DMS153 (cell line): ENCODE data around the gene ADIPOR1.

Experiments
- DNase-seq: peaks from one replicate; lab custom pipeline; 2025; lab: John Stamatoyannopoulos, UW

Gene ADIPOR1

DNA sequence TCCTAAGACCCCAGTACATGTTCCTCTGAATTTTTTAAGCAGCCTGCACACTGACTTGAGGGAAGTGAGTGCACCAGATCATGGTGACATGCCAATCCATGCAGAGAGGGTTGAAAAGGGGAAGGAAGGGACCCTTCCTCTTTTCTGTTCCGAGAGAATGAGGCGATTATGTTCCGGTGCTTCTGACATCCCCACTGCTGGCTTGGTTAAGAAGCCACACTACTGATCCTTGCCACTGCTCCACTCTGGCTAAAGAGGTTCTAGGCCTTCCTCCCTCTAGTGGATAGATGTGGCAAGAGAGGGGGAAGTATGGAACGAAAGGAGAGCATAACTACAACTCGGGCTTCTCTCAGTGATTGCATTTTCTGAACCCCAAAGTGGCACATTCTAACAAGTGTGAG, 10.8 kb upstream of the ADIPOR1 start:
- peak; percentile 66 for DNase-seq

GRCh38 chr1:202968351-202968750, 10.2 kb upstream of the ADIPOR1 start:
- DNase-seq: no peak

DNA sequence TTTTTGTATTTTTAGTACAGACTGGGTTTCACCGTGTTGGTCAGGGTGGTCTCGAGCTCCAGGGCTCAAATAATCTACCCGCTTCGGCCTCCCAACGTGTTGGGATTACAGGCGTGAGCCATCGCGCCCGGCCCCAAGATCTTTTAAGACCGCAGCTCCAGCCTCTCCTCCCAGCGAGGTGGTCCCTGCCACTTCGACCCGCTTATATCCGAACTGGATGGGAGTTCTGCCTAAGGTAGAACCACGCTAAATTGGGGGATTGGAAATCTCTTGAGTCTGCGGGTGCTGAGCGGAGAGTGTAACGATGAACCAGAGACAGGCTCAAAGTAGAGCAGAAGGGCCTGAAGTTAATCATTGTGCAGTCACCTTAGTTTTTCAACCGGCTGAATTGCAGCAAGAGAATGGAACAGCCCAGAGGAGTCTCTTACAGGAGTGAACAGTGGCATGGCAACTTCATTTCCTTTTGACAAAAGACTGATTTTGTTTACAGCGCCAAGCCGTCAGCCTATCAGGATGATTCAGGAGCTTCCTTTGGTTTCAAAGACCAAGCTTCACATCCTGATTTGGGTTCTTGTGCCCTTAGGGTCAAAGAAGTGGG, 9.7 kb upstream of the ADIPOR1 start:
- DNase-seq: no peak

DNA sequence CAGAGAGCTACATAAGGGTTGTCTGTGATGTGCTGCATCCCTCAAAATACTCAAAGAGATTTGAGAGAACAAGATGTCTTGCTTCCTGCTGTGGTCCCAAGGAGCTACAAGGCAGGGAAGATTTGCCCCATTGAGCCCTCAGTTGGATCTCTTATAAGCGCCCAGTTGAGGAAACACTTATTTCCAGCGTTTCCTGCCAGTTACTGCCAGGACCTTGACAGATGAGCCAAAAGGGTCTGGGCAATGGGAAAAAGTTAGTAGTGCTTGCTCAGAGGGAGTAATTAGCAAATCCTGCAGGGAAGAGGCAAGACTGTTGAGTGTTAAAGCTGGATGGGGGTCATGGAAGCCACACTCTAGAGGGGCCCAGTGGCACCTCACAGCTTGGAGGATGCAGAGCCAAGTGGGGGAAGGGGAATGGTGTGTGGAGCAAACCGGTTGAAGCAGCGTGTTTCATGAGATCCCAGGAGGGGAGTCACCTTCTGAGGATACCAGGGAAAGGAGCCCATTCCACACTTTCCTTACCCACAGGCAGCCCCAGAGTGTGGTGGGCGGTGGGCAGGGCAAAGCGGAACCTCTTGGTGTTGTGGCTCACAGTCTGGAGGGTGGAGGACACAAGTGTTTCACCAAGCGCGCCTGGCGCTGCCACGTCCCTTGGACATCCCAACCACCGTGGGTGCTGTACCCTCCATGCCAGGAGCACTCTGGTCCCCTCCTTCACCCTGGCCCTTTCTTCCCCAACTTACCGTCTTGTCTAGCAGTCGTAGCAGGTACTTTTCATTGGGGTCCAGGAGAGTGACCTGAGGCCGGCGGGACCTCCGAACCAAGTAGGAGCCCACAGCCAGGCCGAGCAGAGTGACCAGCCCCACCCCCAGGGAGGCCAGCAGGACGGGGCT, 8.1 kb upstream of the ADIPOR1 start:
- no peak for DNase-seq

GRCh38 chr1:202965422-202965821, 7.3 kb upstream of the ADIPOR1 start:
- DNase-seq: no peak

- peak; percentile 100 for DNase-seq
Observed at GRCh38 chr1:202964791-202965410, 6.8 kb upstream of the ADIPOR1 start.

GRCh38 chr1:202961220-202961880, 3.2 kb upstream of the ADIPOR1 start:
- DNase-seq: no peak

GRCh38 chr1:202959276-202959620, 1.1 kb upstream of the ADIPOR1 start:
- peak; percentile 60 for DNase-seq

DNA sequence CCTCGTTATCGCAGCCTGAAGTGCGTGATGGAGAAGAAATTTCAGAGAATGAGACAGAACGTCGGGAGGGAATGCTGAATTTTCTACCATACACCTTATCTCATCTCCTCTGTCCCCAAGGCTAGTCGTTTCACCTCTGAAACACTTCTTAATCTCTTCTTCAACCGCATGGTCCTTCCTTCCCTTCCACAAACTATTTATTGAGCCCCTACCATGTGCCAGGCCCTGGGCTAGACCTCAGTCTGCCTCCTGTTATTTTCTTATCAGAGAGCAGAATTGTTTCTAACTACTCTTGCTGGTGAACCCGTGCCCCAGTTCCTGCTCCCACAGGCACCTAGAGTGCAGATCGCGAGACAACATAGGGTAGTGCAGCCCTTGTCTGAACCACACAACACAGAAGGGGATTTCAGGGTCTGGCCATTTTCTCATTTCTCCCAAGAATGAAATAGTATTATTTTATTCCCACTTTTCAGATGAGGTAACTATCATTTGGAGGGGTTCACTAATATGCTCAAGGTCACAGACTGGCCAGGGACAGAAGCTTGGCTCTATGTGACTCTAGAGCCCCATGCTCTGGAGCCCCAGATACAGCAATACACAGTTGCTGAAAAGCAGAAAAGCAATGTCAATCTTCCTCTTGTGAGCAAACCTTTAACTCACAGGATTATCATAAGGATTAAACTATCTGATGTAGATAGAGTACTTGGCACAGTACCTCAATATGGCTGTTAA, 598 bp upstream of the ADIPOR1 start:
- DNase-seq: no peak

DNA sequence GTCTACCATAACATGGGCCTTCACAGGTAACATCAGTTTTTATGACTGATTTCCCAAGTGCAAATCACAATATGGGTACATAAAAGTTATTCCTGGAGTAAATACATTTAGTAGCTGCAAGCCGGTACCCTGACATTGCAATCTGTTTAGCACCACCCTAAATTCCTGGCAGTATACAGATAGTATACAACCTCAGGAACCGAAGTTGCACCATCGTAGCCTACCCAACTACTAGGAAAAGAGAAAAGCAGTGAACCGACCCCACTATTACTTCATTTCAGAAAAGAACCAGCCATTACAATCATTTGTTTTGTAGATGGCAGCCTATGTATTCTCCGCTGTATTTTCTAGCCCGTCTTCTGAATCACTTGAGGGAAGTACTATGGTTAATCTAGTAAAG, 1.1 kb downstream of the ADIPOR1 start:
- DNase-seq: no peak

GRCh38 chr1:202954057-202954745, 3.9 kb downstream of the ADIPOR1 start:
- DNase-seq: no peak

- no peak for DNase-seq
Observed at GRCh38 chr1:202953392-202953791, 4.7 kb downstream of the ADIPOR1 start.

GRCh38 chr1:202952818-202953217, 5.3 kb downstream of the ADIPOR1 start:
- DNase-seq: no peak

GRCh38 chr1:202952099-202952498, 6.0 kb downstream of the ADIPOR1 start:
- DNase-seq: no peak

DNA sequence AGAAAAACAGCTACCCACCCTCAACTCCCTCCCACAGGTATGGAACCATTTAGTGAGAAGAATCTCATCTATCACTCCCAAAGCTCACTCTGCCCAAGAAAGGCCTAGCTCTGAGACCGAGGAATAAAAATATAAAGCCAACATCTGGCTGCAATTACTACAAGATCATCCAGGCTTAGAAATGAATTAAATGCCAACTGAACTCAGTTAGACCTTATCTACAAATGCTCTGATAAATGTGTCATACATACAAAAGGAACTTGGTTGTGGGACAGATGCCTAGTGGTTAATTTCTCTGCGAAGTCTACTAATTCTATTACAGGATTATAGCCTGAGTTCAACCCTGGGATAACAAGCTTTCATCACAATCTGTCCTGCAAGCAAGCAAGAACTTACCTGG, 6.7 kb downstream of the ADIPOR1 start:
- DNase-seq: no peak

- no peak for DNase-seq
Observed at GRCh38 chr1:202945483-202945882, 12.6 kb downstream of the ADIPOR1 start.

DNA sequence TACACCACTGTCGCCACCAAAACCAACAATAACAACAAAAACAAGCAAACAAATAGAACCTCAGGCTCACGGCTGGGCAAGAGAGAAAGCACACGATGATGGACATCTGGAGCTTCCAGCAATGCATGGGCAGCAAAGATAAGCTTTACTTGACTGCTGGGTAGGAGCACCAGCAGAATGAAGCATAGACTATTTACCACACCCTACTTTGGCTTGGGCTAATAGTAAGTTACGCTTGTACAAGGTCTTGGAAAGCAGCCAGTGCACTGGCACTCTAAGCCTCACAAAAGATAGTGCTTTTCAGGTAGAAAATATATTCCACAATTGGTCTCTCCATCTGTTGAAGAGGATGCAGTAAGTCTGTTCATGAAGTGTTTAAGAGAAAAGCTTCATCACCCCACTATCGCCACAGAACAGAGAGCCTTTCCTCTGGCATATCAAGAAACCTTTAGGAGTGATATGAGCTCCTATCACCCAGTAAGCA, 13.6 kb downstream of the ADIPOR1 start:
- DNase-seq: no peak

DNA sequence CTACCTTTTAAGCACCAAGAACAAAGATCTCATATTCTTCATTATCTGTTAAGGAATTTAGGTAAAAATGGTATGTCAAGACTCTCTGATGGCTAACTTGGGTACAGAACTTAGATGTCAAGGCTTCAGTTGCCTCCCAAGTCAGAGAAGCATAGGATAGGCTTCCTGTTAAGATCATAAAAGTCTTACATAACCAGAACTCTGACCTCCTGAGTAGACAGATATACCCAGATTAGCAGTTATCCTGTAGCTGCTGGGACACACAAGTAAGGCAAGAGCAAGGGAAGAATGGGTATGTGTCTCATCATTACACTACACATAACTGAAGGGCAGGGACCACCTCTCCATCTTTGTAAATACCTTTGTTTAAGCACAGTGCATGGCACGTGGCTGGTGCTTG, 15.7 kb downstream of the ADIPOR1 start:
- DNase-seq: no peak

- DNase-seq: no peak
Observed at GRCh38 chr1:202941372-202941771, 16.7 kb downstream of the ADIPOR1 start.

DNA sequence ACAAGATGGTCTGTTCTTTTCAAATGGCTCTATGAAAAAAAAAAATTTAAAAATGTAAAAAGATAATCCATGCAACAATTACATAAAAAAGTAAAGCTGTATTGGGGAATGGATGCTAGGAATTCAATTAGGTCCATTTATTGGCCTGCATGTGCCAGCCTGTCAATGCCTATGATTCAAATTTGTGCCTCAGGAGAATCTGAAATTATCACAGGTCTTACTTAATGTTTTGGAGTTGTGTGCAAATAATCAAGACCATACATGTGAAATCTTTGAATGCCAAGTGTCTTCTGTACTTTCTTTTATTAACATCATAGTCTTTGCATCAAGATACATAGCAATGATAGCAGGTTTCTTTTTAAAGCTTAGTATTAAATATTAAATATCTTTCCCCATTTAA, 17.6 kb downstream of the ADIPOR1 start:
- no peak for DNase-seq

GRCh38 chr1:202938287-202938925, 19.7 kb downstream of the ADIPOR1 start:
- no peak for DNase-seq
